A673 (cell line): Measurements from ENCODE around the gene MTARC1.

ENCODE experiments used
- EZH2 ChIP-seq: fragments of 200-600 bp; sonication (generic); IDR thresholded peaks from 2 replicates; pipeline ENCODE4 v1.6.1; 2017; ENCODE audit warnings: borderline replicate concordance, low read depth, mild to moderate bottlenecking, mixed read lengths, antibody characterized with exemption, low read length; ENCODE audit not compliant: poor library complexity, severe bottlenecking
- TF ChIP-seq, protein P1 (sequence below): fragments of 300-800, 200-600 bp; sonication (generic); conservative IDR thresholded peaks from 2 replicates; pipeline ENCODE4 v1.5.1; 2017; ENCODE audit warnings: low read depth, mild to moderate bottlenecking, antibody characterized with exemption, low read length, moderate library complexity, mixed read lengths

DNA sequence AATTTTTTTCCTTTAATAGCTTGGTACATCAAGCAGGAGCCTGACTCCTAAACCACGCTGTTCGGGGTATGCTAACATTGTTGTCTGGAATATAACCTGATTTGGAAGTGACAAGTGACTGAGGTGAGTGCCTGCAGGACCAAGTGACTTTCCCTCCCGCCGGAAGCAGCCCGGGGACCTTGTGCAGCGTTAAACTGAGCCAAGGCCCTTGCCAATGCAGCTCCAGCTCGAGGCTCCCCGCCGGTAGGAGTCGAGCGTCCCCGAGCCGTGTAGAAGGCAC is 716 bp upstream of the MTARC1 start:
- TF ChIP-seq, protein P1, sequence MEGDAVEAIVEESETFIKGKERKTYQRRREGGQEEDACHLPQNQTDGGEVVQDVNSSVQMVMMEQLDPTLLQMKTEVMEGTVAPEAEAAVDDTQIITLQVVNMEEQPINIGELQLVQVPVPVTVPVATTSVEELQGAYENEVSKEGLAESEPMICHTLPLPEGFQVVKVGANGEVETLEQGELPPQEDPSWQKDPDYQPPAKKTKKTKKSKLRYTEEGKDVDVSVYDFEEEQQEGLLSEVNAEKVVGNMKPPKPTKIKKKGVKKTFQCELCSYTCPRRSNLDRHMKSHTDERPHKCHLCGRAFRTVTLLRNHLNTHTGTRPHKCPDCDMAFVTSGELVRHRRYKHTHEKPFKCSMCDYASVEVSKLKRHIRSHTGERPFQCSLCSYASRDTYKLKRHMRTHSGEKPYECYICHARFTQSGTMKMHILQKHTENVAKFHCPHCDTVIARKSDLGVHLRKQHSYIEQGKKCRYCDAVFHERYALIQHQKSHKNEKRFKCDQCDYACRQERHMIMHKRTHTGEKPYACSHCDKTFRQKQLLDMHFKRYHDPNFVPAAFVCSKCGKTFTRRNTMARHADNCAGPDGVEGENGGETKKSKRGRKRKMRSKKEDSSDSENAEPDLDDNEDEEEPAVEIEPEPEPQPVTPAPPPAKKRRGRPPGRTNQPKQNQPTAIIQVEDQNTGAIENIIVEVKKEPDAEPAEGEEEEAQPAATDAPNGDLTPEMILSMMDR, result no peak
- TF ChIP-seq EZH2, result no peak
